Measurements from ENCODE around the gene RCN2. TPM values are rescaled to one million over a fixed set of nuclear protein-coding genes. Genes with fewer than 3 reads are reported as not detected.

Gene RCN2
- total and polyA plus RNA-seq, 2 experiments from 2014 or later: 68.4 to 150 TPM

GRCh38 chr15:76991048-76991447 lies 59.5 kb downstream of the RCN2 start:
- H3K27ac ChIP-seq: no peak overlapping the region
- no peak for DNase-seq (ENCODE audit: low read depth in 1 of 2, low spot score in 1 of 2)
- H3K36me3 ChIP-seq: no peaks in the 10 kb centered on the region
- no peaks in the 10 kb centered on the region for H3K9me3 ChIP-seq (ENCODE audit: low read depth)
- H3K27me3 ChIP-seq: no peaks in the 10 kb centered on the region
- TF ChIP-seq CTCF (IDR thresholded peaks at IDR 0.05; ENCODE audit: low read depth, low read length): no peak
- H3K4me3 ChIP-seq: no peak overlapping the region
- H3K4me1 ChIP-seq (ENCODE audit: low read depth): no peaks in the 10 kb centered on the region

GRCh38 chr15:76991741-76992645 lies 60.4 kb downstream of the RCN2 start:
- Histone ChIP-seq H3K27me3 (no peaks in the 10 kb centered on the region), H3K27ac (no peak overlapping the region), H3K4me3 (no peak overlapping the region), H3K36me3 (no peaks in the 10 kb centered on the region), H3K4me1 (ENCODE audit: low read depth) (no peaks in the 10 kb centered on the region), H3K9me3 (ENCODE audit: low read depth) (no peaks in the 10 kb centered on the region)
- DNase-seq (ENCODE audit: low read depth in 1 of 2, low spot score in 1 of 2): no peak
- no peak for TF ChIP-seq CTCF (IDR thresholded peaks at IDR 0.05; ENCODE audit: low read depth, low read length)

- no peak for DNase-seq (ENCODE audit: low read depth in 1 of 2, low spot score in 1 of 2)
- no peak for TF ChIP-seq CTCF (IDR thresholded peaks at IDR 0.05; ENCODE audit: low read depth, low read length)
- Histone ChIP-seq H3K36me3 (no peaks in the 10 kb centered on the region), H3K27ac (no peak overlapping the region), H3K4me1 (ENCODE audit: low read depth) (no peaks in the 10 kb centered on the region), H3K4me3 (no peak overlapping the region), H3K9me3 (ENCODE audit: low read depth) (no peaks in the 10 kb centered on the region), H3K27me3 (no peaks in the 10 kb centered on the region)
Measured at GRCh38 chr15:76993114-76993725, 61.7 kb downstream of the RCN2 start.

- H3K27ac ChIP-seq: no peak overlapping the region
- no peaks in the 10 kb centered on the region for H3K36me3 ChIP-seq
- no peaks in the 10 kb centered on the region for H3K27me3 ChIP-seq
- no peak overlapping the region for H3K4me3 ChIP-seq
- no peak for TF ChIP-seq CTCF (IDR thresholded peaks at IDR 0.05; ENCODE audit: low read depth, low read length)
- DNase-seq (ENCODE audit: low read depth in 1 of 2, low spot score in 1 of 2): no peak
- no peaks in the 10 kb centered on the region for H3K9me3 ChIP-seq (ENCODE audit: low read depth)
- H3K4me1 ChIP-seq (ENCODE audit: low read depth): no peaks in the 10 kb centered on the region
Measured at GRCh38 chr15:76994001-76994400, 62.5 kb downstream of the RCN2 start.

GRCh38 chr15:76994496-76994895 lies 62.9 kb downstream of the RCN2 start:
- no peak overlapping the region for H3K27ac ChIP-seq

More at GRCh38 chr15:76994496-76994895, 62.9 kb downstream of the RCN2 start:
- no peak for TF ChIP-seq CTCF (IDR thresholded peaks at IDR 0.05; ENCODE audit: low read depth, low read length)
- Histone ChIP-seq H3K4me1 (ENCODE audit: low read depth) (no peaks in the 10 kb centered on the region), H3K4me3 (no peak overlapping the region), H3K36me3 (no peaks in the 10 kb centered on the region), H3K9me3 (ENCODE audit: low read depth) (no peaks in the 10 kb centered on the region), H3K27me3 (no peaks in the 10 kb centered on the region)
- no peak for DNase-seq (ENCODE audit: low read depth in 1 of 2, low spot score in 1 of 2)
